GM12878 (cell line): ENCODE measurements around the gene PRKAR2B.
"Not testable (repeated sequence)": the region's sequence is repeated elsewhere in the genome, so short reads cannot be mapped to it uniquely, and the experiment has no call there.

ENCODE experiments used
- BMI1 ChIP-seq: fragments of 450-650 bp; IDR thresholded peaks from 2 replicates; pipeline ENCODE4 v1.6.1; 2016; ENCODE audit warnings: mild to moderate bottlenecking, moderate library complexity, borderline replicate concordance
- KLF5 ChIP-seq: fragments of 450-650 bp; IDR thresholded peaks from 2 replicates; pipeline ENCODE4 v1.6.1; 2014; ENCODE audit warnings: mild to moderate bottlenecking; ENCODE audit not compliant: partially characterized antibody
- MYC ChIP-seq: IDR thresholded peaks from 2 replicates; pipeline ENCODE4 v1.6.1; 2011; ENCODE audit warnings: mild to moderate bottlenecking, low read length, moderate library complexity, inconsistent platforms; ENCODE audit not compliant: insufficient read depth, insufficient replicate concordance, insufficient read length, severe bottlenecking
- POLR2A ChIP-seq: IDR thresholded peaks from 2 replicates; pipeline ENCODE4 v1.6.1; 2011; ENCODE audit warnings: low read depth, mild to moderate bottlenecking, low read length
- POU2F2 ChIP-seq: IDR thresholded peaks from 3 replicates; pipeline ENCODE4 v1.6.1; 2011; ENCODE audit warnings: low read depth, mild to moderate bottlenecking, low read length, borderline replicate concordance
- SPI1 ChIP-seq: IDR thresholded peaks from 2 replicates; pipeline ENCODE4 v1.6.1; 2011; ENCODE audit warnings: low read depth, mild to moderate bottlenecking, low read length, moderate library complexity, borderline replicate concordance; ENCODE audit not compliant: insufficient read depth
- TF ChIP-seq, protein P1 (sequence below): IDR thresholded peaks from 2 replicates; pipeline ENCODE4 v1.6.1; 2011; ENCODE audit warnings: low read depth, low read length, improper control_type of control experiment, borderline replicate concordance
- TF ChIP-seq, protein P2 (sequence below): fragments of 450-650 bp; IDR thresholded peaks from 2 replicates; pipeline ENCODE4 v1.6.1; 2018; ENCODE audit warnings: borderline replicate concordance, mild to moderate bottlenecking; ENCODE audit not compliant: partially characterized antibody
- TF ChIP-seq, protein P3 (sequence below), 3 experiments: IDR thresholded peaks in 2 of 3; conservative IDR thresholded peaks in 1 of 3; 2 replicates each; pipeline ENCODE4 v1.5.1; 2011; ENCODE audit warnings: low read depth in 3 of 3, low read length in 3 of 3, mild to moderate bottlenecking in 3 of 3, control low read depth in 2 of 3, moderate library complexity in 2 of 3, inconsistent platforms in 1 of 3, mixed read lengths in 1 of 3; ENCODE audit not compliant: control insufficient read depth in 2 of 3, insufficient read depth in 1 of 3; ENCODE audit errors: extremely low read depth in 1 of 3

DNA sequence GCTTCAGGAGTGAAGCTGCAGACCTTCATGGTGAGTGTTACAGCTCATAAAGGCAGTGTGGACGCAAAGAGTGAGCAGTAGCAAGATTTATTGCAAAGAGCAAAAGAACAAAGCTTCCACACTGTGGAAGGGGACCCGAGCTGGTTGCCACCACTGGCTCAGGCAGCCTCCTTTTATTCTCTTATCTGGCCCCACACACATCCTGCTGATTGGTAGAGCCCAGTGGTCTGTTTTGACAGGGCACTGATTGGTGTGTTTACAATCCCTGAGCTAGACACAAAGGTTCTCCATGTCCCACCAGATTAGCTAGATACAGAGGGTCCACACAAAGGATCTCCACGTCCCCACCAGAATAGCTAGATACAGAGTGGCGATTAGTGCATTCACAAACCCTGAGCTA lies 2.7 kb upstream of the PRKAR2B start:
- not testable (repeated sequence) for TF ChIP-seq KLF5, POLR2A, SPI1, POU2F2, BMI1, MYC
- TF ChIP-seq, protein P1, sequence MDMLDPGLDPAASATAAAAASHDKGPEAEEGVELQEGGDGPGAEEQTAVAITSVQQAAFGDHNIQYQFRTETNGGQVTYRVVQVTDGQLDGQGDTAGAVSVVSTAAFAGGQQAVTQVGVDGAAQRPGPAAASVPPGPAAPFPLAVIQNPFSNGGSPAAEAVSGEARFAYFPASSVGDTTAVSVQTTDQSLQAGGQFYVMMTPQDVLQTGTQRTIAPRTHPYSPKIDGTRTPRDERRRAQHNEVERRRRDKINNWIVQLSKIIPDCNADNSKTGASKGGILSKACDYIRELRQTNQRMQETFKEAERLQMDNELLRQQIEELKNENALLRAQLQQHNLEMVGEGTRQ, result not testable (repeated sequence)
- TF ChIP-seq, protein P2, sequence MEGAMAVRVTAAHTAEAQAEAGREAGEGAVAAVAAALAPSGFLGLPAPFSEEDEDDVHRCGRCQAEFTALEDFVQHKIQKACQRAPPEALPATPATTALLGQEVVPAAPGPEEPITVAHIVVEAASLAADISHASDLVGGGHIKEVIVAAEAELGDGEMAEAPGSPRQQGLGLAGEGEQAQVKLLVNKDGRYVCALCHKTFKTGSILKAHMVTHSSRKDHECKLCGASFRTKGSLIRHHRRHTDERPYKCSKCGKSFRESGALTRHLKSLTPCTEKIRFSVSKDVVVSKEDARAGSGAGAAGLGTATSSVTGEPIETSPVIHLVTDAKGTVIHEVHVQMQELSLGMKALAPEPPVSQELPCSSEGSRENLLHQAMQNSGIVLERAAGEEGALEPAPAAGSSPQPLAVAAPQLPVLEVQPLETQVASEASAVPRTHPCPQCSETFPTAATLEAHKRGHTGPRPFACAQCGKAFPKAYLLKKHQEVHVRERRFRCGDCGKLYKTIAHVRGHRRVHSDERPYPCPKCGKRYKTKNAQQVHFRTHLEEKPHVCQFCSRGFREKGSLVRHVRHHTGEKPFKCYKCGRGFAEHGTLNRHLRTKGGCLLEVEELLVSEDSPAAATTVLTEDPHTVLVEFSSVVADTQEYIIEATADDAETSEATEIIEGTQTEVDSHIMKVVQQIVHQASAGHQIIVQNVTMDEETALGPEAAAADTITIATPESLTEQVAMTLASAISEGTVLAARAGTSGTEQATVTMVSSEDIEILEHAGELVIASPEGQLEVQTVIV, result not testable (repeated sequence)
- TF ChIP-seq, protein P3, sequence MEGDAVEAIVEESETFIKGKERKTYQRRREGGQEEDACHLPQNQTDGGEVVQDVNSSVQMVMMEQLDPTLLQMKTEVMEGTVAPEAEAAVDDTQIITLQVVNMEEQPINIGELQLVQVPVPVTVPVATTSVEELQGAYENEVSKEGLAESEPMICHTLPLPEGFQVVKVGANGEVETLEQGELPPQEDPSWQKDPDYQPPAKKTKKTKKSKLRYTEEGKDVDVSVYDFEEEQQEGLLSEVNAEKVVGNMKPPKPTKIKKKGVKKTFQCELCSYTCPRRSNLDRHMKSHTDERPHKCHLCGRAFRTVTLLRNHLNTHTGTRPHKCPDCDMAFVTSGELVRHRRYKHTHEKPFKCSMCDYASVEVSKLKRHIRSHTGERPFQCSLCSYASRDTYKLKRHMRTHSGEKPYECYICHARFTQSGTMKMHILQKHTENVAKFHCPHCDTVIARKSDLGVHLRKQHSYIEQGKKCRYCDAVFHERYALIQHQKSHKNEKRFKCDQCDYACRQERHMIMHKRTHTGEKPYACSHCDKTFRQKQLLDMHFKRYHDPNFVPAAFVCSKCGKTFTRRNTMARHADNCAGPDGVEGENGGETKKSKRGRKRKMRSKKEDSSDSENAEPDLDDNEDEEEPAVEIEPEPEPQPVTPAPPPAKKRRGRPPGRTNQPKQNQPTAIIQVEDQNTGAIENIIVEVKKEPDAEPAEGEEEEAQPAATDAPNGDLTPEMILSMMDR (IDR thresholded peaks at IDR 0.05 in 2 of 3, conservative IDR thresholded peaks at IDR 0.05 in 1 of 3; ENCODE audit: control insufficient read depth in 2 of 3, extremely low read depth in 1 of 3, insufficient read depth in 1 of 3, low read depth in 3 of 3, low read length in 3 of 3), result not testable (repeated sequence)
